Liver (tissue), 9 donors: ENCODE results near the gene PSMD11. TPM values are rescaled to one million over a fixed set of nuclear protein-coding genes. Genes with fewer than 3 reads are reported as not detected.

ENCODE experiments used
- DNase-seq: peaks from one replicate; pipeline ENCODE4 v3.0.0-alpha.2; 2017; ENCODE audit warnings: low spot score
- H3K27ac ChIP-seq, 2 donors: one replicate each; pipeline ENCODE4 v1.7.0; 2013; ENCODE audit warnings: inconsistent platforms in 2 of 2, low read length in 2 of 2, control low read depth in 1 of 2, low read depth in 1 of 2, mild to moderate bottlenecking in 1 of 2
- H3K27me3 ChIP-seq, 4 donors: one replicate each; pipeline versions ENCODE4 v1.6.1 to v1.7.0; 2013; ENCODE audit warnings: low read length in 3 of 4, inconsistent platforms in 1 of 4, mild to moderate bottlenecking in 1 of 4, moderate library complexity in 1 of 4; ENCODE audit not compliant: control insufficient read depth in 4 of 4, insufficient read depth in 4 of 4
- H3K36me3 ChIP-seq, 4 donors: one replicate each; pipeline versions ENCODE4 v1.6.1 to v1.7.0; 2013; ENCODE audit warnings: low read length in 3 of 4, mild to moderate bottlenecking in 3 of 4, low read depth in 1 of 4, moderate library complexity in 1 of 4; ENCODE audit not compliant: control insufficient read depth in 4 of 4, insufficient read depth in 3 of 4
- H3K4me1 ChIP-seq, 4 donors: one replicate each; pipeline versions ENCODE4 v1.6.1 to v1.7.0; 2013; ENCODE audit warnings: low read length in 3 of 4, mild to moderate bottlenecking in 3 of 4, moderate library complexity in 1 of 4; ENCODE audit not compliant: control insufficient read depth in 4 of 4, insufficient read depth in 4 of 4
- H3K4me3 ChIP-seq, 3 donors: one replicate each; pipeline versions ENCODE4 v1.6.1 to v1.7.0; 2013; ENCODE audit warnings: low read length in 3 of 3, control low read depth in 1 of 3, low read depth in 1 of 3, mild to moderate bottlenecking in 1 of 3
- H3K9ac ChIP-seq, 2 donors: one replicate each; pipeline ENCODE4 v1.7.0; 2013; ENCODE audit warnings: low read length in 2 of 2, mild to moderate bottlenecking in 2 of 2, moderate library complexity in 2 of 2, control low read depth in 1 of 2, low read depth in 1 of 2
- H3K9me3 ChIP-seq, 4 donors: one replicate each; pipeline versions ENCODE4 v1.6.1 to v1.7.0; 2013; ENCODE audit warnings: low read length in 3 of 4; ENCODE audit not compliant: control insufficient read depth in 4 of 4
- EGR1 ChIP-seq, 2 donors: IDR thresholded peaks; 2 replicates each; pipeline ENCODE4 v1.6.1; 2016 to 2018; ENCODE audit warnings: antibody characterized with exemption in 2 of 2, low read depth in 2 of 2
- FOXA1 ChIP-seq: IDR thresholded peaks from 2 replicates; pipeline ENCODE4 v1.6.1; 2016; ENCODE audit warnings: antibody characterized with exemption
- GABPA ChIP-seq, 2 donors: IDR thresholded peaks in 1 of 2; conservative IDR thresholded peaks in 1 of 2; 2 replicates each; pipeline ENCODE4 v1.6.1; 2016; ENCODE audit warnings: antibody characterized with exemption in 2 of 2, mild to moderate bottlenecking in 1 of 2, moderate library complexity in 1 of 2
- HNF4A ChIP-seq, 2 donors: conservative IDR thresholded peaks; 2 replicates each; pipeline ENCODE4 v1.6.1; 2016; ENCODE audit warnings: antibody characterized with exemption in 2 of 2, mild to moderate bottlenecking in 2 of 2
- HNF4G ChIP-seq: IDR thresholded peaks from 2 replicates; pipeline ENCODE4 v1.6.1; 2016; ENCODE audit warnings: antibody characterized with exemption
- MAX ChIP-seq: IDR thresholded peaks from 2 replicates; pipeline ENCODE4 v1.6.1; 2016; ENCODE audit warnings: antibody characterized with exemption
- NR2F2 ChIP-seq: IDR thresholded peaks from 2 replicates; pipeline ENCODE4 v1.6.1; 2016; ENCODE audit warnings: antibody characterized with exemption
- RAD21 ChIP-seq, 2 donors: IDR thresholded peaks; 2 replicates each; pipeline ENCODE4 v1.6.1; 2016; ENCODE audit warnings: antibody characterized with exemption in 2 of 2, mild to moderate bottlenecking in 2 of 2
- RXRA ChIP-seq, 2 donors: IDR thresholded peaks; 2 replicates each; pipeline ENCODE4 v1.6.1; 2017 to 2018; ENCODE audit warnings: antibody characterized with exemption in 2 of 2, mild to moderate bottlenecking in 1 of 2
- SP1 ChIP-seq: IDR thresholded peaks from 2 replicates; pipeline ENCODE4 v1.6.1; 2018; ENCODE audit warnings: antibody characterized with exemption, mild to moderate bottlenecking
- TAF1 ChIP-seq: conservative IDR thresholded peaks from 2 replicates; pipeline ENCODE4 v1.6.1; 2016; ENCODE audit warnings: antibody characterized with exemption, mild to moderate bottlenecking
- YY1 ChIP-seq: IDR thresholded peaks from 2 replicates; pipeline ENCODE4 v1.6.1; 2016; ENCODE audit warnings: antibody characterized with exemption, mild to moderate bottlenecking
- ZBTB33 ChIP-seq: IDR thresholded peaks from 2 replicates; pipeline ENCODE4 v1.6.1; 2016; ENCODE audit warnings: antibody characterized with exemption
- WGBS: extraction: QIAGEN DNeasy Blood & Tissue Kit; methylation state at CpG from one replicate; pipeline ENCODE4 v1.1.7; 2013; 5-methylcytosine and 5-hydroxymethylcytosine counted together
- polyA plus RNA-seq, 2 donors: library from polyadenylated mRNA; stranded (reverse) in 1 of 2; unstranded in 1 of 2; fragments of 200-250 nt in 1 of 2; fragments of >200 nt in 1 of 2; fragmentation: Nextera tagmentation in 1 of 2; extraction: Ambion mirVana in 1 of 2; gene quantifications; one replicate each; pipeline versions ENCODE4 v1.2.1 to v1.2.3, GENCODE V29; 2013 to 2015
- total RNA-seq, 2 donors: library from RNA; depleted of rRNA; stranded (reverse); fragments of >200 nt; gene quantifications; one replicate each; pipeline ENCODE4 v1.2.3, GENCODE V29; 2014
- TF ChIP-seq, protein P1 (sequence below): IDR thresholded peaks from 2 replicates; pipeline ENCODE4 v1.6.1; 2016; ENCODE audit warnings: antibody characterized with exemption
- TF ChIP-seq, protein P2 (sequence below): fragments of 150-350 bp; IDR thresholded peaks from 2 replicates; pipeline ENCODE4 v1.5.1; 2017; ENCODE audit warnings: improper control_type of control experiment, low read depth, low read length; ENCODE audit not compliant: missing input control
- TF ChIP-seq, protein P3 (sequence below): IDR thresholded peaks from 2 replicates; pipeline ENCODE4 v1.6.1; 2016; ENCODE audit warnings: antibody characterized with exemption, mild to moderate bottlenecking
- donor health status: healthy.
- donor health status: healthy.
- donor health status: healthy.
- donor health status: healthy.
- donor health status: healthy.

Gene PSMD11
- total and polyA plus RNA-seq, 4 donors = 42.1 to 97.4 (median 68.2) TPM

- peak; percentile 63 for DNase-seq
- Histone ChIP-seq H3K9ac (no peak overlapping the region), H3K9me3 (no peaks in the 10 kb centered on the region), H3K36me3 (peaks cover 18 to 54% (median 38%) of the 10 kb centered on the region in 4 donors), H3K4me3 (no peak overlapping the region), H3K27me3 (no peaks in the 10 kb centered on the region), H3K27ac (no peak overlapping the region), H3K4me1 (no peaks in the 10 kb centered on the region)
- WGBS = 40% methylated on average over 1 of the region's 1 CpG
- TF ChIP-seq MAX (no peak), TAF1 (no peak), SP1 (no peak), NR2F2 (no peak), HNF4G (no peak), FOXA1 (no peak), GABPA (IDR thresholded peaks at IDR 0.05 in 1 of 2, conservative IDR thresholded peaks at IDR 0.05 in 1 of 2) (no peak), RXRA (IDR thresholded peaks at IDR 0.05) (peak; percentile 59 to 89), RAD21 (IDR thresholded peaks at IDR 0.05) (peak; percentile 52 to 65), HNF4A (conservative IDR thresholded peaks at IDR 0.05) (peak in 1 of 2 donors; percentile 40), ZBTB33 (no peak), EGR1 (IDR thresholded peaks at IDR 0.05; ENCODE audit: low read depth in 2 of 2) (no peak), YY1 (no peak)
- TF ChIP-seq, protein P1, sequence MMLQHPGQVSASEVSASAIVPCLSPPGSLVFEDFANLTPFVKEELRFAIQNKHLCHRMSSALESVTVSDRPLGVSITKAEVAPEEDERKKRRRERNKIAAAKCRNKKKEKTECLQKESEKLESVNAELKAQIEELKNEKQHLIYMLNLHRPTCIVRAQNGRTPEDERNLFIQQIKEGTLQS = no peak
- TF ChIP-seq, protein P2, sequence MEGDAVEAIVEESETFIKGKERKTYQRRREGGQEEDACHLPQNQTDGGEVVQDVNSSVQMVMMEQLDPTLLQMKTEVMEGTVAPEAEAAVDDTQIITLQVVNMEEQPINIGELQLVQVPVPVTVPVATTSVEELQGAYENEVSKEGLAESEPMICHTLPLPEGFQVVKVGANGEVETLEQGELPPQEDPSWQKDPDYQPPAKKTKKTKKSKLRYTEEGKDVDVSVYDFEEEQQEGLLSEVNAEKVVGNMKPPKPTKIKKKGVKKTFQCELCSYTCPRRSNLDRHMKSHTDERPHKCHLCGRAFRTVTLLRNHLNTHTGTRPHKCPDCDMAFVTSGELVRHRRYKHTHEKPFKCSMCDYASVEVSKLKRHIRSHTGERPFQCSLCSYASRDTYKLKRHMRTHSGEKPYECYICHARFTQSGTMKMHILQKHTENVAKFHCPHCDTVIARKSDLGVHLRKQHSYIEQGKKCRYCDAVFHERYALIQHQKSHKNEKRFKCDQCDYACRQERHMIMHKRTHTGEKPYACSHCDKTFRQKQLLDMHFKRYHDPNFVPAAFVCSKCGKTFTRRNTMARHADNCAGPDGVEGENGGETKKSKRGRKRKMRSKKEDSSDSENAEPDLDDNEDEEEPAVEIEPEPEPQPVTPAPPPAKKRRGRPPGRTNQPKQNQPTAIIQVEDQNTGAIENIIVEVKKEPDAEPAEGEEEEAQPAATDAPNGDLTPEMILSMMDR = peak; percentile 44
- TF ChIP-seq, protein P3, sequence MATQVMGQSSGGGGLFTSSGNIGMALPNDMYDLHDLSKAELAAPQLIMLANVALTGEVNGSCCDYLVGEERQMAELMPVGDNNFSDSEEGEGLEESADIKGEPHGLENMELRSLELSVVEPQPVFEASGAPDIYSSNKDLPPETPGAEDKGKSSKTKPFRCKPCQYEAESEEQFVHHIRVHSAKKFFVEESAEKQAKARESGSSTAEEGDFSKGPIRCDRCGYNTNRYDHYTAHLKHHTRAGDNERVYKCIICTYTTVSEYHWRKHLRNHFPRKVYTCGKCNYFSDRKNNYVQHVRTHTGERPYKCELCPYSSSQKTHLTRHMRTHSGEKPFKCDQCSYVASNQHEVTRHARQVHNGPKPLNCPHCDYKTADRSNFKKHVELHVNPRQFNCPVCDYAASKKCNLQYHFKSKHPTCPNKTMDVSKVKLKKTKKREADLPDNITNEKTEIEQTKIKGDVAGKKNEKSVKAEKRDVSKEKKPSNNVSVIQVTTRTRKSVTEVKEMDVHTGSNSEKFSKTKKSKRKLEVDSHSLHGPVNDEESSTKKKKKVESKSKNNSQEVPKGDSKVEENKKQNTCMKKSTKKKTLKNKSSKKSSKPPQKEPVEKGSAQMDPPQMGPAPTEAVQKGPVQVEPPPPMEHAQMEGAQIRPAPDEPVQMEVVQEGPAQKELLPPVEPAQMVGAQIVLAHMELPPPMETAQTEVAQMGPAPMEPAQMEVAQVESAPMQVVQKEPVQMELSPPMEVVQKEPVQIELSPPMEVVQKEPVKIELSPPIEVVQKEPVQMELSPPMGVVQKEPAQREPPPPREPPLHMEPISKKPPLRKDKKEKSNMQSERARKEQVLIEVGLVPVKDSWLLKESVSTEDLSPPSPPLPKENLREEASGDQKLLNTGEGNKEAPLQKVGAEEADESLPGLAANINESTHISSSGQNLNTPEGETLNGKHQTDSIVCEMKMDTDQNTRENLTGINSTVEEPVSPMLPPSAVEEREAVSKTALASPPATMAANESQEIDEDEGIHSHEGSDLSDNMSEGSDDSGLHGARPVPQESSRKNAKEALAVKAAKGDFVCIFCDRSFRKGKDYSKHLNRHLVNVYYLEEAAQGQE = no peak
Observed at GRCh38 chr17:32461853-32462617, 17.7 kb downstream of the PSMD11 start.
